AG04450 (cell line): ENCODE data around the gene NCR2. TPM values are rescaled to one million over a fixed set of nuclear protein-coding genes. Genes with fewer than 3 reads are reported as not detected.

Experiments
- CTCF ChIA-PET: fragments of 300-600, 350-600 bp; formaldehyde crosslinking; extraction: SDS; loops from one replicate; lab custom pipeline; 2022; ENCODE audit warnings: antibody characterized with exemption, inconsistent platforms; lab: Charles Lee
- POLR2A ChIA-PET: fragments of 350-600 bp; formaldehyde crosslinking; extraction: SDS; loops from one replicate; lab custom pipeline; 2021; ENCODE audit warnings: antibody characterized with exemption, inconsistent platforms; lab: Yijun Ruan, JAX
- DNase-seq: peaks from one replicate; pipeline ENCODE4 v3.0.0-alpha.2; 2011; ENCODE audit warnings: low read depth, low spot score
- H3K27ac ChIP-seq: one replicate; pipeline ENCODE4 v1.5.1; 2012; ENCODE audit warnings: low read depth, low read length, control low read depth
- H3K27me3 ChIP-seq: one replicate; pipeline ENCODE4 v1.6.0; 2012; ENCODE audit warnings: low read length; ENCODE audit not compliant: control insufficient read depth, insufficient read depth
- H3K4me3 ChIP-seq: 2 replicates; pipeline ENCODE4 v1.5.1; 2011; ENCODE audit warnings: mild to moderate bottlenecking, low read depth, low read length, control low read depth
- H3K9me3 ChIP-seq: 2 replicates; pipeline ENCODE4 v1.5.1; 2012; ENCODE audit warnings: low read length; ENCODE audit not compliant: control insufficient read depth, insufficient read depth
- polyA plus RNA-seq: library from polyadenylated mRNA; depleted of rRNA; stranded (reverse); fragments of >200 nt; gene quantifications from 2 replicates; pipeline ENCODE4 v1.2.3, GENCODE V29; 2011
- TF ChIP-seq, protein P1 (sequence below): IDR thresholded peaks from 2 replicates; pipeline ENCODE4 v1.5.1; 2011; ENCODE audit warnings: low read depth, low read length, control low read depth, inconsistent platforms

The NCR2 gene
- polyA plus RNA-seq, 1 experiment, result not detected

DNA sequence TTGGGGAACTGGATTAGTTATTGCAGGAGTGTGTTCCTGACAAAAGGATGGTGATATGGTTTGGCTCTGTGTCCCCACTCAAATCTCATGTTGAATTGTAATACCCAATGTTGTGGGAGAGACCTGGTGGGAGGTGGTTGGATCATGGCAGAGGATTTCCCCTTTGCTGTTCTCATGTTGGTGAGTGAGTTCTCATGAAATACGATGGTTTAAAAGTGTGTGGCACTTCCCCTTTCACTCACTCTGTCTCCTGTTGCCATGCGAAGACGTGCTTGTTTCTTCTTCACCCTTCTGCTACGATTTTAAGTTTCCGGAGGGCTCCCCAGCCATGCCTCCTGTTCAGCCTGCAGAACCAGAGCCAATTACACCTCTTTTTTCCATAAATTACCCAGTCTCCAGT lies 32.8 kb upstream of the NCR2 start:
- Histone ChIP-seq H3K9me3 (no peaks in the 10 kb centered on the region), H3K27me3 (peaks cover 3% of the 10 kb centered on the region), H3K4me3 (no peak overlapping the region), H3K27ac (no peak overlapping the region)
- DNase-seq, result no peak
- POLR2A ChIA-PET, result no interaction called here
- TF ChIP-seq, protein P1, sequence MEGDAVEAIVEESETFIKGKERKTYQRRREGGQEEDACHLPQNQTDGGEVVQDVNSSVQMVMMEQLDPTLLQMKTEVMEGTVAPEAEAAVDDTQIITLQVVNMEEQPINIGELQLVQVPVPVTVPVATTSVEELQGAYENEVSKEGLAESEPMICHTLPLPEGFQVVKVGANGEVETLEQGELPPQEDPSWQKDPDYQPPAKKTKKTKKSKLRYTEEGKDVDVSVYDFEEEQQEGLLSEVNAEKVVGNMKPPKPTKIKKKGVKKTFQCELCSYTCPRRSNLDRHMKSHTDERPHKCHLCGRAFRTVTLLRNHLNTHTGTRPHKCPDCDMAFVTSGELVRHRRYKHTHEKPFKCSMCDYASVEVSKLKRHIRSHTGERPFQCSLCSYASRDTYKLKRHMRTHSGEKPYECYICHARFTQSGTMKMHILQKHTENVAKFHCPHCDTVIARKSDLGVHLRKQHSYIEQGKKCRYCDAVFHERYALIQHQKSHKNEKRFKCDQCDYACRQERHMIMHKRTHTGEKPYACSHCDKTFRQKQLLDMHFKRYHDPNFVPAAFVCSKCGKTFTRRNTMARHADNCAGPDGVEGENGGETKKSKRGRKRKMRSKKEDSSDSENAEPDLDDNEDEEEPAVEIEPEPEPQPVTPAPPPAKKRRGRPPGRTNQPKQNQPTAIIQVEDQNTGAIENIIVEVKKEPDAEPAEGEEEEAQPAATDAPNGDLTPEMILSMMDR, result no peak
- CTCF ChIA-PET, result no interaction called here

- Histone ChIP-seq H3K9me3 (no peaks in the 10 kb centered on the region), H3K27ac (no peak overlapping the region), H3K27me3 (peaks cover 15% of the 10 kb centered on the region), H3K4me3 (no peak overlapping the region)
- TF ChIP-seq, protein P1, result peak; percentile 64
- POLR2A ChIA-PET, result no interaction called here
- DNase-seq, result no peak
- CTCF ChIA-PET, result interaction anchor here (0.6 to 4.8 kb wide), 14 partner anchors 10 to 378 kb away, joined by 3 to 98 read pairs (median 4); partner anchors contain the start of gene NCR2
Observed at GRCh38 chr6:41306187-41306854, 29.1 kb upstream of the NCR2 start.

- no peak for DNase-seq
- Histone ChIP-seq H3K9me3 (no peaks in the 10 kb centered on the region), H3K4me3 (no peak overlapping the region), H3K27me3 (peaks cover 32% of the 10 kb centered on the region), H3K27ac (no peak overlapping the region)
- TF ChIP-seq, protein P1, result no peak
- POLR2A ChIA-PET, result no interaction called here
- CTCF ChIA-PET, result interaction anchor here (0.5 to 0.9 kb wide), 2 partner anchors 10 to 343 kb away, joined by 3 read pairs; no protein-coding TSS in a partner anchor
Observed at GRCh38 chr6:41315203-41315602, 20.2 kb upstream of the NCR2 start.

- Histone ChIP-seq H3K27ac (no peak overlapping the region), H3K9me3 (no peaks in the 10 kb centered on the region), H3K4me3 (no peak overlapping the region), H3K27me3 (peaks cover 32% of the 10 kb centered on the region)
- CTCF ChIA-PET, result interaction anchor here (0.5 to 1.1 kb wide), 3 partner anchors 9 to 342 kb away, joined by 3 read pairs; no protein-coding TSS in a partner anchor
- DNase-seq, result no peak
- TF ChIP-seq, protein P1, result no peak
- POLR2A ChIA-PET, result no interaction called here
Observed at GRCh38 chr6:41315943-41316620, 19.3 kb upstream of the NCR2 start.

- Histone ChIP-seq H3K27ac (no peak overlapping the region), H3K4me3 (no peak overlapping the region), H3K9me3 (no peaks in the 10 kb centered on the region), H3K27me3 (peaks cover 27% of the 10 kb centered on the region)
- ChIA-PET POLR2A (no interaction called here), CTCF (interaction anchor here (0.7 to 5.9 kb wide), 8 partner anchors 13 to 291 kb away, joined by 3 to 98 read pairs (median 3); no protein-coding TSS in a partner anchor)
- no peak for DNase-seq
- TF ChIP-seq, protein P1, result no peak
Observed at GRCh38 chr6:41318261-41318653, 17.2 kb upstream of the NCR2 start.
